ENCODE data around the gene PACSIN1.

DNA sequence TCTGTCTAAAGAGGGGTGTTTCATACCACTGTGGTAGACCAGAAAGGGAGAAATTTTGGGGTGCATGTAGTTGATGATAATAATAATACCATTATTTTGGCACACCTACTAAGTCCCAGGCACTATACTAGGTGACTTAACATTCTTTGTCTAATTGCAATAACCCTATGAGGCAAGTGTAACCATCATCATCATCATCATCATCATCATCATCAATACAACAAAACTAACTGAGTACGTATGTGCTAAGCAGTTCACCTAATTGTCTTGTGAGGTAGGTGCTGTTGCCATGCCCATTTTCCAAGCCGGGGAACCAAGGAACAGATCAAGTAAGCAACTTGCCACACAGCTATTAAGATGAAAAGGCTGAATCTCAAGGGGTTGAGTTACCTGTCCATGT, 2.6 kb upstream of the PACSIN1 start:
- TF ChIP-seq POLR2A (IDR thresholded peaks at IDR 0.05; ENCODE audit: low read depth, low read length) = no peak
- no peak for TF ChIP-seq CTCF (conservative IDR thresholded peaks at IDR 0.05; ENCODE audit: low read depth, low read length)
- TF ChIP-seq RAD21 (IDR thresholded peaks at IDR 0.05; ENCODE audit: low read length) = no peak
